Central memory CD8-positive, alpha-beta T cell (primary cell): ENCODE measurements around the gene TXLNB.
A peak's percentile ranks its signal among the peaks of the same experiment; 100 is the strongest.

Source experiments
- ATAC-seq: fragments of 150-1000 bp; cut with Tn5 transposase; replicated peaks from 2 replicates; pipeline ENCODE4 v1.10.0; 2022; ENCODE audit warnings: mild to moderate bottlenecking, moderate FRiP score, moderate number of reproducible peaks; ENCODE audit not compliant: poor library complexity, severe bottlenecking; ENCODE audit errors: extremely low read depth
- DNase-seq, 2 donors: peaks; one replicate each; pipeline ENCODE4 v3.0.0; 2021; ENCODE audit warnings: low spot score in 2 of 2
- H3K27ac Mint-ChIP-seq: one replicate; pipeline ENCODE4 v1.8.0; 2022; ENCODE audit warnings: low read depth, mild to moderate bottlenecking, moderate library complexity, mixed read lengths
- H3K27me3 Mint-ChIP-seq: one replicate; pipeline ENCODE4 v1.8.0; 2022; ENCODE audit warnings: mixed read lengths
- H3K36me3 Mint-ChIP-seq: one replicate; pipeline ENCODE4 v1.8.0; 2022; ENCODE audit warnings: mild to moderate bottlenecking, moderate library complexity, mixed read lengths; ENCODE audit not compliant: insufficient read depth
- H3K4me1 Mint-ChIP-seq: one replicate; pipeline ENCODE4 v1.8.0; 2022; ENCODE audit warnings: mixed read lengths
- H3K4me3 Mint-ChIP-seq: one replicate; pipeline ENCODE4 v1.8.0; 2022; ENCODE audit warnings: mild to moderate bottlenecking, moderate library complexity, mixed read lengths
- H3K9me3 Mint-ChIP-seq: one replicate; pipeline ENCODE4 v1.8.0; 2022; ENCODE audit warnings: mixed read lengths

The TXLNB gene

GRCh38 chr6:139254196-139254595 lies 37.6 kb downstream of the TXLNB start:
- Mint-ChIP-seq H3K9me3 (no peaks in the 10 kb centered on the region), H3K4me3 (no peak overlapping the region), H3K27me3 (no peaks in the 10 kb centered on the region), H3K4me1 (peaks cover 44% of the 10 kb centered on the region), H3K36me3 (no peaks in the 10 kb centered on the region), H3K27ac (no peak overlapping the region)
- ATAC-seq (no peak), DNase-seq (no peak)

DNA sequence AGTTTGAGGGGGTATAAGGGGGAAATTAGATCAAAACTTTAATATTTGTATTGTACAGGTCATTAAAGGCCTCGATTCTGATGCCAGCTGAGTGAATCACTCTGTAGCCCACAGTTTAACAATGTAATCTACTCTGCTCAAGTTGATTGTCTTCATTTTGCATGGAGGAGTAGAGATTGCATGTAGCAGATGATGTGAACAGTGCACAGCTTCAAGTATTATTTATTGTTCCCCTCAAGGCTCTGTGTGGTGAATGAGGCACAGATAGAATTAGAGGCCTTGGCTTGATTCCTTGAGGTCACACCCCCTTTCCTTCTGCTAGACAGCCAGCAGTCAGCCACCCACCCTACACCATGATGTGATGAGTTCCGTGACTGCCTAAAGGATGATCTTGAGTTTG lies 38.1 kb downstream of the TXLNB start:
- DNase-seq (no peak), ATAC-seq (no peak)
- Mint-ChIP-seq H3K9me3 (no peaks in the 10 kb centered on the region), H3K4me3 (no peak overlapping the region), H3K36me3 (no peaks in the 10 kb centered on the region), H3K4me1 (peaks cover 48% of the 10 kb centered on the region), H3K27ac (no peak overlapping the region), H3K27me3 (no peaks in the 10 kb centered on the region)

DNA sequence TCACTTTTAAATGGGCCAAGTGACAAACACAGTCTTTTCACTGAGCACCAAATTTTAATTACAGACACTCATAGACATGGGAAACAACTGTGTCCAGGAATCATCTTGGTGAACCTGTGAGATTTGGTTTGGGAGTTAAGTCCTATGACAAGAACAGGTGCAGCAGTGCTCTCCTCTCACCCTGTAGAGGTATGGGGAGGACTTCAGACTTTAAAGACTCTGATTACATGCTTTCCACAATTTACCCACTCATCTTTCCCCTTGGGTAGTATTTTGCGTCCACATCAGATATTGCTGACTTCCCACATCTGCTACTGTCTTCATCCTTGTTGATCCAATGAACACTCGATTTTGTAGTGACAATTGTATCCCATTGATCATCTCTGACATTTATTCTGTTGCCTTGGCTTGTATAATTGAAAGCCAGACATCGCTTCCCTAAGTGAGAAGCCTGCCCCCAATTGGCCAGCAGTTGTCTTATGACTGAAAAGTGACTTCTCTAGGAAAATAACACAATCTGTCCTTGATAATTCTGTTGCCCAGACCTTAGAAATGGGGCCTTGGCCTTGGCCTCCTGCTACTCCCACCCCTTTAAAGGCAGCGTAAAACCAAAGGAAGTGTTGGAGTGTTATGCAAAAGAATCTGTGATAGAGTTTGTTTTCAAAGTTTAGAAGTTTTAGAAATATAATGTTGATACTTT lies 40.0 kb downstream of the TXLNB start:
- Mint-ChIP-seq H3K27me3 (no peaks in the 10 kb centered on the region), H3K4me3 (no peak overlapping the region), H3K36me3 (no peaks in the 10 kb centered on the region), H3K27ac (peak overlapping the region; percentile 87), H3K4me1 (peaks cover 36% of the 10 kb centered on the region), H3K9me3 (no peaks in the 10 kb centered on the region)
- ATAC-seq (no peak), DNase-seq (no peak)

DNA sequence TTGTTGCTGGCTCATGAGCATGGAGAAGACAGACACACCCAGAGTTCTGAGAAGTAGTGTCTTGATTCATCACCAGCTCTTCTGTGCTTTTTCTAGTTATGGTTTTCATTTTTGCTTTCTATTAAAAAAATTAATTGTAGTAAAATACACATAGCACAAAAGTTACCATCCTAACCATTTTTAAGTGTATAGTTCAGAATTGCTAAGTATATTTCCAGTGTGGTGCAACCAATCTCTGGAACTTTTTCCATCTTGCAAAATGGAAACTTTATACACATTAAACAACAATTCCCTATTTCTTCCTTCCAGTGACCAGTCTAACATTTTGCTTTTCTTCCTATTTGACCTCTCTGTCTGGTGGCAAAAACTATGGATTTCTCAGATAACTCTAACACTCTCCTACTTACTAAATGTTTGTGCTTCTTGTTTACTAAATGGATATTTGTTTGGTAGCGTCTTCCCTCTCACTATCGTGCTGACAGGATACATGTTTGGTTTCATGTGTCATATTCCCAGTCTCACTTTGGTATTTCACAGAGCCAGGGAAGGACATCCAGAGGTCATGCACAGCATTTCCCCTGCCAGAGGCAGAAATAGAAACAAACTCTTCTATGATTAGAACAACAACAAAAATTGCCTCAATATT lies 40.6 kb downstream of the TXLNB start:
- H3K27ac Mint-ChIP-seq, result peak overlapping the region; percentile 87
- no peaks in the 10 kb centered on the region for H3K36me3 Mint-ChIP-seq
- no peaks in the 10 kb centered on the region for H3K9me3 Mint-ChIP-seq
- no peaks in the 10 kb centered on the region for H3K27me3 Mint-ChIP-seq
- no peak overlapping the region for H3K4me3 Mint-ChIP-seq
- ATAC-seq (no peak), DNase-seq (no peak)
- H3K4me1 Mint-ChIP-seq, result peaks cover 32% of the 10 kb centered on the region

GRCh38 chr6:139250296-139251044 lies 41.3 kb downstream of the TXLNB start:
- DNase-seq, result peak; percentile 30 to 40
- peak; percentile 90 for ATAC-seq
- H3K9me3 Mint-ChIP-seq, result no peaks in the 10 kb centered on the region
- H3K4me3 Mint-ChIP-seq, result no peak overlapping the region
- no peaks in the 10 kb centered on the region for H3K27me3 Mint-ChIP-seq
- no peaks in the 10 kb centered on the region for H3K36me3 Mint-ChIP-seq
- peak overlapping the region; percentile 87 for H3K27ac Mint-ChIP-seq
- H3K4me1 Mint-ChIP-seq, result peaks cover 32% of the 10 kb centered on the region

DNA sequence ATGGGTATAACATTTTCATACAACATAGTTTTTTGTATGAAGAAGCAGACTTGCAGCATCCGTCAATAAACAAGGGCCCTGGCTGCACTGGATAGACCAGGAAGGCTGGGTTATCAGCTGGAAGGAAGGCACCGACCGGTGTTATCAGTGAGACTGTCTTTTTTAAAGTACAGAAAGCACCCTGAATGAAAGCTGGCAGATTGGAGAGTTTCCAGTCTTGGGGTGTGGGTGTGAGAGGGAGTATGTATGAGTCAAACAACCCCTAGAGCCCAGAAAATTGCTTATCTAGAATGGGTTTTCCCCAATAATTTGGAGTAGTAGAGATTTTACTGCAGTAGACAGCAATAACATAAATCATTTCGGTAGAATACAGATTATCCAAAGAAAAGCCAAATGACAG lies 42.4 kb downstream of the TXLNB start:
- Mint-ChIP-seq H3K27ac (peak overlapping the region; percentile 20), H3K4me1 (peaks cover 32% of the 10 kb centered on the region), H3K4me3 (no peak overlapping the region), H3K9me3 (no peaks in the 10 kb centered on the region), H3K36me3 (no peaks in the 10 kb centered on the region), H3K27me3 (no peaks in the 10 kb centered on the region)
- ATAC-seq, result no peak
- DNase-seq, result no peak

DNA sequence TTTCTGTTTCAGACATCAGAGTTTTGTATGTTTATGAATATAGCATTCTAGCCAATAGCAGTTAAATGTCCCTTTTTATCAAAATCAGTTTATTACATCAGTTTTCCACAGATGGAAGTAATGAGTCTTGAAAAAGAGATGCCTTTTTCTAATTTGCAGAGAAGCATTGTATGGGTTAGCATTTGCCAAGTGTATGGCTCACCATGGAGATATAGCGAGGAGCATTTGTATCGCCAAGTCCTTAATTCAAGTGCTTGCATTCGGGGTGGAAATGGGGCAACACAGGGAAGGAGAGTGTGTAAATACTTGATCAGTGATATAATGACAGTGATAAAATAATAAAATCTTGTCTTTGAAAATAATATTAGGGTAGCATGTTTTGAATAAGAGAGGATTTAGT lies 42.9 kb downstream of the TXLNB start:
- Mint-ChIP-seq H3K27ac (peak overlapping the region; percentile 20), H3K27me3 (no peaks in the 10 kb centered on the region), H3K4me3 (no peak overlapping the region), H3K9me3 (no peaks in the 10 kb centered on the region), H3K36me3 (no peaks in the 10 kb centered on the region), H3K4me1 (peaks cover 32% of the 10 kb centered on the region)
- DNase-seq (no peak), ATAC-seq (no peak)

GRCh38 chr6:139247618-139248017 lies 44.2 kb downstream of the TXLNB start:
- H3K36me3 Mint-ChIP-seq, result no peaks in the 10 kb centered on the region
- peaks cover 32% of the 10 kb centered on the region for H3K4me1 Mint-ChIP-seq
- no peak overlapping the region for H3K4me3 Mint-ChIP-seq
- no peaks in the 10 kb centered on the region for H3K27me3 Mint-ChIP-seq
- H3K9me3 Mint-ChIP-seq, result no peaks in the 10 kb centered on the region
- DNase-seq (no peak), ATAC-seq (no peak)
- no peak overlapping the region for H3K27ac Mint-ChIP-seq

DNA sequence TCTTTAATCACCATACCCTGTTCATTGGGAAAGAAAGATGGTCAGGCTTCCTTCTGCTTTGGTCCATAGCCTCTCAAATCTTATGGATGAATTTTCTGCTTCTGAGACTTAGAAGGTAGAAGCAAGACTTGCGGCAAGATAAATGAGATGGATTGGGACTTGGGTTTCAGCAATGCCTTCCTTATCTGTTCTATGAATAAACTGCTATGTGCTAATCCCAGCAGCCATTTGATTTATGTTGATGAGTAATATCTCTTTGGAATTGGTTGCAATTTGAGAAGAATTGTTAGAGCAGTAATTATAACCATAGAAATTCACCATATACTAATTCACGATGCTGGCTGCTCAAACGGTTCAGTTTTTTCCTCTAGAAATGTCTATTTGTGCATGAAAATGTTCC lies 48.3 kb downstream of the TXLNB start:
- no peak for ATAC-seq
- Mint-ChIP-seq H3K4me3 (no peak overlapping the region), H3K27ac (no peak overlapping the region), H3K36me3 (no peaks in the 10 kb centered on the region), H3K9me3 (no peaks in the 10 kb centered on the region), H3K4me1 (no peaks in the 10 kb centered on the region), H3K27me3 (no peaks in the 10 kb centered on the region)
- no peak for DNase-seq

- no peaks in the 10 kb centered on the region for H3K27me3 Mint-ChIP-seq
- ATAC-seq (no peak), DNase-seq (no peak)
- H3K4me3 Mint-ChIP-seq, result no peak overlapping the region
- no peaks in the 10 kb centered on the region for H3K9me3 Mint-ChIP-seq
- no peaks in the 10 kb centered on the region for H3K4me1 Mint-ChIP-seq
- no peaks in the 10 kb centered on the region for H3K36me3 Mint-ChIP-seq
- no peak overlapping the region for H3K27ac Mint-ChIP-seq
These were observed 49.1 kb downstream of the TXLNB start for GRCh38 chr6:139242457-139243240.

GRCh38 chr6:139240161-139241010 lies 51.4 kb downstream of the TXLNB start:
- no peak overlapping the region for H3K4me3 Mint-ChIP-seq
- no peaks in the 10 kb centered on the region for H3K36me3 Mint-ChIP-seq
- H3K27me3 Mint-ChIP-seq, result no peaks in the 10 kb centered on the region
- DNase-seq (no peak), ATAC-seq (no peak)
- no peaks in the 10 kb centered on the region for H3K9me3 Mint-ChIP-seq
- no peak overlapping the region for H3K27ac Mint-ChIP-seq
- H3K4me1 Mint-ChIP-seq, result no peaks in the 10 kb centered on the region

- Mint-ChIP-seq H3K27me3 (no peaks in the 10 kb centered on the region), H3K4me1 (no peaks in the 10 kb centered on the region), H3K4me3 (no peak overlapping the region), H3K27ac (no peak overlapping the region), H3K36me3 (no peaks in the 10 kb centered on the region), H3K9me3 (peaks cover under 1% of the 10 kb centered on the region)
- ATAC-seq, result no peak
- DNase-seq, result no peak
These were observed 52.7 kb downstream of the TXLNB start for GRCh38 chr6:139239064-139239463.
